GM21825 (cell line): ENCODE measurements around the gene TSEN34.
"Not testable (repeated sequence)": the region's sequence is repeated elsewhere in the genome, so short reads cannot be mapped to it uniquely, and the experiment has no call there.

Experiments
- ATAC-seq: cut with Tn5 transposase; IDR thresholded peaks from one replicate; pipeline ENCODE4 v1.9.1; 2021; ENCODE audit warnings: mild to moderate bottlenecking, moderate library complexity; ENCODE audit not compliant: unreplicated experiment

The TSEN34 gene

GRCh38 chr19:54229146-54229545 lies 38.0 kb downstream of the TSEN34 start:
- ATAC-seq: no peak

- no peak for ATAC-seq
Observed at GRCh38 chr19:54230031-54230430, 38.9 kb downstream of the TSEN34 start.

- ATAC-seq: no peak
Observed at GRCh38 chr19:54231077-54231931, 40.2 kb downstream of the TSEN34 start.

- ATAC-seq: no peak
Observed at GRCh38 chr19:54233941-54234340, 42.8 kb downstream of the TSEN34 start.

GRCh38 chr19:54239491-54240371 lies 48.6 kb downstream of the TSEN34 start:
- ATAC-seq: not testable (repeated sequence)

GRCh38 chr19:54240372-54241336 lies 49.5 kb downstream of the TSEN34 start:
- not testable (repeated sequence) for ATAC-seq

- not testable (repeated sequence) for ATAC-seq
Observed at GRCh38 chr19:54242234-54242633, 51.1 kb downstream of the TSEN34 start.

GRCh38 chr19:54242646-54243045 lies 51.5 kb downstream of the TSEN34 start, which contains the start of gene LILRA6:
TSS of gene LILRA6 (minus strand) at chr19:54242790.
- not testable (repeated sequence) for ATAC-seq

- ATAC-seq: not testable (repeated sequence)
Observed at GRCh38 chr19:54243809-54244208, 52.7 kb downstream of the TSEN34 start.
